Endometrial microvascular endothelial cells (primary cell): ENCODE data around the gene NOB1. TPM values are rescaled to one million over a fixed set of nuclear protein-coding genes. Genes with fewer than 3 reads are reported as not detected.
"Not testable (repeated sequence)": the region's sequence is repeated elsewhere in the genome, so short reads cannot be mapped to it uniquely, and the experiment has no call there.

Experiments
- in situ Hi-C: cut with HindIII; loops from 2 replicates; pipeline ENCODE4 v1.10.0; 2017; ENCODE audit warnings: low sequenced_read_pairs, low pct_unique_long_range_greater_than_20kb; ENCODE audit errors: inconsistent ontology term
- total RNA-seq: library from RNA; depleted of rRNA; stranded (reverse); fragments of >200 nt; gene quantifications from one replicate; pipeline ENCODE4 v1.2.3, GENCODE V29; 2015; ENCODE audit errors: inconsistent ontology term

The NOB1 gene
- total RNA-seq, 1 donor from 2014 or later = 43.9 TPM

- in situ Hi-C loops = no loop called here
Observed at GRCh38 chr16:69762814-69763598, 8.3 kb upstream of the NOB1 start.

DNA sequence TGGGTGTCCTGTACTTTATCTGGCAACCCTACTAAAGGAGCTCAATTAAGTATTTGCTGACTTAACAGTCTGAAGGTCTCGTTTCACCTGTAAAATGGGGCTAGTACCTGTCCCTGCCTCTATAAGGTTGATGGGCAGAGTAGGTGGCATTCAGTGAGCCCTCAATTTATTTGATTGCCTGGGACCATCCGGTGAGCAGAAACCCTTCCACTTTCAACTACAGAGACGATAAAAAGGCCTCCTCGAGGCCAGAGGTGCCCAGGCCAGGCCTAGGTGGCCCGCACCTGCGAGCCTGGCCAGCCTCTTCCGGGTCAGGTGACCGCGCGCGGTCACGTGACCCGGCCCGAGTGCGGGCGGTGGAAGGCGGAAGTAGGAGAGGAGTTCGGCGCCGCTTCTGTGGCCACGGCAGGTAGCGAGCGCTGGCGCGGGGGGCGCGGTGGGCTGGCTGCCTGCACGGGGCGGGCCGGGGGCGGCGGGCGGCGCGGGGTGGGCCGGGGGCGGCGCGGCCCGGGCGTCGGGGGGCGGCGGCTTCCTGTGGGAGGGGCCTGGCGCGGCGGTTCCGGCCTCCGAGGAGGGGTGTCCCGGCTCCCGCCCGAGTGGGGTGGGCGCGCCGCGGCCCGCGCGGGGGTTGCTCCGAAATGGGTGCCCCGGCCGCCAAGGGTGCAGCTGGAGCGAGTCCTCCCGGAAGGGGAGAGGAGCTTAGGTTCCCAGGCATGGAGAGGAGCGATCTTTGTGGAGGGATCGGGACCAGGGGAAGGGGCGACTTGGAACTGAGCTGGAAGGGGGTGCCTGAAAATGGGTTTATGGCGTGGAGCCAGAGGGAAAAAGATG is 7.5 kb upstream of the NOB1 start, which contains the start of gene WWP2:
TSS of gene WWP2 (plus strand) at position 350 of the 831 bp plus-strand sequence. CDS start 24,679 bp downstream, outside the sequence.
- in situ Hi-C loops = no loop called here

DNA sequence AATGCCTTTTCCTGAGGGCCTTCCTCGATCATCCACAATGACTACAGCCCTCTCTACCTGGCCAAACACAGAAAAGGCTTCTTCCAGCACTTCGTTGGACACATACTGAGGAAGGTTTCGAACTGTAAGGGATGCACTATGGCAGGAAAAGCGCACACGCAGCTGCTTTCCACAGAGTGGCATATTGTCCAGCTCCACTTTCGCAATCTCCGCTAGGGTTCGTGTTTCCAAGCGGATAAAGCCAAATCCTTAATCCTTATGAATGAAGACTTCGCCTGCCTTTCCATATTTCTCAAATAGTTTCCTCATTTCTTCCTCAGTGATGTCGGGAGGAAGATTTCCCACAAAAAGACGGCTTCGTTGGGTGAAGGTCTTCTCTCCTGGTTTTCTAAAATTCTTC is 2.6 kb upstream of the NOB1 start:
- in situ Hi-C loops = not testable (repeated sequence)

DNA sequence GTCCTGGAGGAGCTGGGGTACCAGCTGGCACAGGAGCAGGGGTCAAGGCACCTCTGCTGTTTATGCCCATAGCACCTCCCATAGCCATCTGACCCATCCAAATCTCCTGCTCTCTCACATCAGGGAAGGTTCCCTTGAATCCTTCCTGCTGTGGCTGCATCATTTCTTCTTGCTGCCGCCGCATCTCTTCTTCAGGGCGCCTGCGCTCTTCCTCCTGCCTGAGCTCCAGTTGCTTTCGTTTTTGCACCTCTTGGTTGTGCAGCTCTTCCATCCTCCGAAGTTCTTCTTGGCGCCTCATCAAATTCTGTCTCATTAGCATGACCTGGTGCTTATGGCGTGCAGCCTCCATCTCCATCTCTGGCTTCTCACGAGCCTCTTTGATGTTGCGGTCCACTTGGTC is 2.0 kb upstream of the NOB1 start:
- in situ Hi-C loops = no loop called here

GRCh38 chr16:69754143-69754468 is 620 bp downstream of the NOB1 start:
- in situ Hi-C loops = no loop called here

GRCh38 chr16:69748694-69749345 is 5.9 kb downstream of the NOB1 start:
- in situ Hi-C loops = no loop called here

- in situ Hi-C loops = no loop called here
Observed at GRCh38 chr16:69747115-69747514, 7.6 kb downstream of the NOB1 start.

DNA sequence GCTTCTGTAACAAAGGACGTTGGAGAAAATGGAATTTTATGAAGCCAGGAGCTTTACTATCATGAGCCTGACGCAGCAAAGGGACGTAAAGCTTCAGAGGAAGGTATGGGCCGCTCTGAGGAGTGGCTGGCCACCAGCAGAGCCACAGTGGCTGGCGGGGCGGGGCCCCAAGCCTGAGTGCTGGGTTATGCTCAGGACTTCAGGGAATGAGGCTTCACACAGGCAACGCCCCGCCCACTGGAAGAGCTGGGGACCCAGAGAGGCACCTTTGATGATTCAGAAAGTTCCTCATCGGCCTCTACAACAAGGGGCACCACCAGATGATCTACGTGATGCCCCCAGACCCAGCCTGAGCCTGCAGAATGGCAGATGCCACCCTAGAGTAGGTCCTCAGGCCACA is 8.8 kb downstream of the NOB1 start:
- in situ Hi-C loops = no loop called here

DNA sequence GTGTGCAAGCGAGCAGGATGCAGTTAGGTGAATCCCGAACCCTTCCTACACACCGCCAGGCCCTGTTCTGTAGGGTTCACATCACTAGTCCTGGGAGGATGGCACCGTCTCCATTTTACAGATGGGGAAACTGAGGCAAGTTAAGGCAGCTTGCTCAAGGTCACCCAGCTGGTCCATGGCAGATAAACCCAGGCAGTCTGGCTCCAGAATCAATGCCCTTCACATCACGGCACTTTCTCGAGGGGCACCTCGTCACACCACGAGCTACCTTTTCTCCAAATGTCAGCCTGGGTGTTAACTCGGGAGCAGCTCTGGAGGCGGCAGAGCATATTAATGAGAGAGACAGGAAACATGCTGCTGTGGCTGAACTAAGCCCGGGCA is 9.5 kb downstream of the NOB1 start:
- in situ Hi-C loops = no loop called here

DNA sequence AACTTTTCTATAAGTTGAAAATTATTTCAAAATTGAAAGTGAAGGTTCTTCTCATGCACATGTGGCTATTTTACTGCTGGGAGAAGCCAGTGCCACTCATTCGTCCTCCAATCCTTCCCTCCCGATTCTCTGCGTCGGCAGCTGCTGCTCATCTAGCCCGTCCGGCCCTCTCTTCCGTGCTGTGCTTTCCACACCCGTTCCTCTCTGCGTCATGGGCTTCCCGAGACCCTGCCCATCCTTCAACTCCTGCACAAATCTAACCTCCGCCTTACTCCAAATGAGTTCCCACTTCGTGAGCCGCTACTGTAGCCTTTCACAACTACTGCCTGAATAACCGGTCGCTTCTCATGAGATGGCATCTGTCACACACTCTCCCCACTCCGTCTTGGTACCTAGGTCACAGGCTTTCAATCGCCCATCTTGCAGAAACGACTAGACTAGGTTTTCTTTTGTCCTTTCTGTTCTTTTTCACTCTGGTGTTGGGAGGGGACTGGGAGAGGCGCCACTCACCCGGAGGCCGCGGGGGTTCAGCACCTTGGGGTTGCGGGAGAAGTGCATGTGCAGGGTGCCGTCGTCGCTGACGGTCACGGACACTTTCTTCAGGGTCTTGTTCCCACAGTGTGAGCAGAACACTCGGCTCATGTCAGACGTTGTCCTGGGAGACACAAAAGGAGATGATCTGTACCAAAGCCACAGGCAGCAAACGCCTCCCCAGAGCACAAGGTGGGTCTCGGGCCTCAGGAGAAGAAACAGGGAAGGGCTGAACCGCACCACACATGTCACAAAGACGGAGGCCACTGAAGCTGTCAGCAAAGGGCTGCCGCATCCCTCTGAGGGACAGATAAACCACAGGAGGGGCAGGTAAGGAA is 10.1 kb downstream of the NOB1 start:
- in situ Hi-C loops = no loop called here

DNA sequence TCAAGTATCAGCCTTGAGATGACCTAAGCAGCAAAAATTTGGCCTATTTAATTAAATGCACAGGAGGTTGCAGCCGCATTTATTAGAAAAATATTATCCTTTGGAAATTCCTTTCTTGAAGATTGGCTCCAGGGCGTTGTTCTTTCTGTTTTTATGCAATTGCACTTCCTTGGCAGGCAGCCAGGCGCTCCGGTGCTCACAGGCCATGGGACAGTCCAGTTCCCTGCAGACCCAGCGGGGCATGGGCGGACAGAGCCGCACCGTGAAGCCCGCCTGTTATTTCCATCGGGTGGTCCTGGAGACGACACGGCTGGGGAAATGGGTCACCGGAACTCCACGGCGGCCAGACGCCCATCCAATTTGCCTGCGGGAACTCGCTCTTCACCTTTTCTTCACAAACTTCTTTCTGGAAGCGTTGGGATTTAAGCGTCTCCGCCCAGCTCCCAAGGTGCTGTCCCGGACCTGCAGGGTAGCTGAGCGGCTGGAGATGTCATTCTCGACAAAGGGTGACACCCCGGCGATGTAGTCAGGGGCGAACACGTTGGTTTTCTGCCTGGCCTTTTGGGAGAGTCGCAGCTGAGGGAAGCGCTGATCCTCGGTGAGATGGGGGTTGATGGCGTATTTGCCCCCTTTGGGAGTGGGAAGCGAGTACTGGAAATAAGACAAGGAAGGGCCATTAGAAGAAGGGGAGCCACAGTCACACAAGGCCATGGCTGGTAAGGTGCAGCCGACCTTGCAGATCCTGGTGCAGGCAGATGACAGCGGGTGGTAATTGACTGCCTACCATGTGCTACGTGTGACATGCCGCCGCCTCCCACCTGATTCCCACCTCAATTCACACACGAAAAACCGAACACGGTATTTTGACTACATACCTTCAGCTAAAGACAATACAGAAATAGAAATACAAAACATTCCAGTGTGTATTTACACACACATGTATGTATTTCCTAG is 12.5 kb downstream of the NOB1 start:
- in situ Hi-C loops = no loop called here

- in situ Hi-C loops = no loop called here
Observed at GRCh38 chr16:69741519-69741918, 13.2 kb downstream of the NOB1 start.

DNA sequence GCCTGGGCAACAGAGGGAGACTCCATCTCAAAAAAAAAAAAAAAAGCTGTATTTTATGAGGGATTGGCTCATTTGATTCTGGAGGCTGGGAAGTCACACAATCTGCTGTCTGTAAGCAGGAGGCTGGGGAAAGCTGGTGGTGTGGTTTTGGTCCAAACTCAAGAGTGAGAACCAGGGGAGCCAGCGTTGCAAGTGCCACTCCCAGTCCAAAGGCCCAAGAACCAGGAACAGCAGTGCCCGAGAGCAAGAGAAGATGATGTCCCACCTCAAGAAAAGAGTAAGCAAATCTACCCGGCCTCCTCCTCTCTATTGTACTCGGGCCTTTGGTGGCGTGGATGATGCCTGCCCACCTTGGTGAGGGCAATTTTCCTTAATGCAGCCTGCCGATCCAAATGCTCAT is 22.6 kb downstream of the NOB1 start:
- in situ Hi-C loops = no loop called here

DNA sequence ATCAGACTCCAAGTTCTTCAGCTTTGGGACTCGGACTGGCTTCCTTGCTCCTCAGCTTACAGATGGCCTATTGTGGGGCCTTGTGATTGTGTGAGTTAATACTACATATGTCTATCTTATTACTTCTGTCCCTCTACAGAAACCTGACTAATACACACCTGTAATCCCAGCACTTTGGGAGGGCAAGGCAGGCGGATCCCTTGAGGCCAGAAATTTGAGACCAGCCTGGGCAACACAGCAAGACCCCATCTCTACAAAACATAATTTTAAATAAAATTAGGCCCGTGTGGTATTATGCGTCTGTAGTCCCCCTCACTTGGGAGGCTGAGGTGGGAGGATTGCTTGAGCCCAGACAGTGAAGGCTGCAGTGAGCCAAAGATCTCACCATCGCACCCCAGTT is 23.4 kb downstream of the NOB1 start:
- in situ Hi-C loops = not testable (repeated sequence)

- in situ Hi-C loops = not testable (repeated sequence)
Observed at GRCh38 chr16:69729030-69729429, 25.7 kb downstream of the NOB1 start.

- in situ Hi-C loops = no loop called here
Observed at GRCh38 chr16:69727916-69728270, 26.8 kb downstream of the NOB1 start.

DNA sequence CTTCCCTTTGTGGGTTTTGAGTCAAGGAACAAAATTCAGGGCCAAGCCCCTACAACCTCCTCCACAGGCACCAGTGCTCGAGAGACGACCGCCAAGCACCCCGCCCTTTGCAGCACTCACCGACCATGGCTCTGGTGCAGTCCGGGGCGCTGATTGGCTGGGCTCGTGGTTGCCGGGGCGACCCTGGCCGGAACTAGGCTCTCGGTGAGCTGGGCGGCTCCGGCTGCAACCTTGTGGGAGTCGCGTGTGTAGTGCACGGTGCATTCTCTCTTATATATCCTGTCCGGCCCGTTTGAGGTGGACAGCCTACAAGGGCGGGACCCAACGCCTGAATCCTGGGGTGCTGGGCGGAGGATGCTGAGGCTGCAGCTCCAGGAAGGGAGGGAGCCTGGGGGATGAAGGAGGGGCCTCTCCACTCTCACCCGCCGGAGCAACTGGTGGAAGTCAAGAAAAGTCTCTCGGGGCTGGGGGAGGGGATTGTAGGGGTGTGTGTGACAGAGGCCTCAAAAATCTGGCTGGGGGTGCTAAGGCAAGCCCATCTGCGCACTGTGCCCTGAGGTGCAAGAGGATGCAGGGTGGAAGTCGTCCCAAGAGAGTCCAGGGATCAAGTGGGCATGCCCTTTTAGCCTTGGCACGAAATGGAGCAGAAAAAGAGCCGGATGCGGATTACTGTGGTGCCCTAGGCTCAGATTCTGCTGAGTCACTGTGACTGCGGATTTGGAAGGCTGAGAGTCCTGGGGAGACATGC is 28.2 kb downstream of the NOB1 start, which contains the start of gene NQO1:
TSS of gene NQO1 (minus strand) at position 248 of the 748 bp plus-strand sequence. CDS start at position 127, 121 bp downstream.
- in situ Hi-C loops = no loop called here
